H1 (cell line): ENCODE results near the gene MTFMT. TPM values are rescaled to one million over a fixed set of nuclear protein-coding genes. Genes with fewer than 3 reads are reported as not detected.

Source experiments
- BRCA1 ChIP-seq: IDR thresholded peaks from 2 replicates; pipeline ENCODE4 v1.6.1; 2012; ENCODE audit warnings: low read depth, low read length, improper control_type of control experiment
- HDAC2 ChIP-seq, 2 experiments: fragments of 300-600 bp in 1 of 2; sonication (generic) in 1 of 2; IDR thresholded peaks; 2 replicates each; pipeline ENCODE4 v1.6.1; 2011 to 2012; ENCODE audit warnings: low read depth in 2 of 2, low read length in 2 of 2, mild to moderate bottlenecking in 2 of 2, moderate library complexity in 2 of 2, borderline replicate concordance in 1 of 2, inconsistent platforms in 1 of 2
- JUND ChIP-seq: IDR thresholded peaks from 2 replicates; pipeline ENCODE4 v1.6.1; 2011; ENCODE audit warnings: mild to moderate bottlenecking, improper control_type of control experiment, low read length
- RAD21 ChIP-seq, 2 experiments: IDR thresholded peaks in 1 of 2; conservative IDR thresholded peaks in 1 of 2; 2 replicates each; pipeline ENCODE4 v1.6.1; 2011; ENCODE audit warnings: low read depth in 2 of 2, low read length in 2 of 2, improper control_type of control experiment in 1 of 2, inconsistent platforms in 1 of 2, mild to moderate bottlenecking in 1 of 2, moderate library complexity in 1 of 2
- polyA plus RNA-seq, 7 experiments: library from polyadenylated mRNA; depleted of rRNA in 3 of 7; stranded (reverse) in 5 of 7; unstranded in 2 of 7; fragments of >200 nt in 5 of 7; fragments of 200-250 nt in 2 of 7; gene quantifications; 1 replicate in 5 of 7; 2 replicates in 1 of 7; 4 replicates in 1 of 7; pipeline versions ENCODE4 v1.2.1 to v1.2.3, GENCODE V29; 2011 to 2013; ENCODE audit warnings: missing spikeins in 2 of 7, mixed read lengths in 2 of 7
- total RNA-seq: library from RNA; stranded (reverse); fragmentation: NEBNext Ultra II Directional; extraction: Animal tissue kit (Norgen Biotek cat#: 25700); gene quantifications from 2 replicates; pipeline ENCODE4 v1.2.1, GENCODE V29; 2021
- TF ChIP-seq, protein P1 (sequence below): fragments of 300-600 bp; sonication (generic); IDR thresholded peaks from 2 replicates; pipeline ENCODE4 v1.7.1; 2012; ENCODE audit warnings: low read length, moderate library complexity, mild to moderate bottlenecking, inconsistent platforms; ENCODE audit not compliant: insufficient replicate concordance

The MTFMT gene
- total and polyA plus RNA-seq, 2 of the 8 experiments (the other 6 are each of a cell fraction or from before 2014, with no cell fraction given), result 7.7 to 20.8 TPM

DNA sequence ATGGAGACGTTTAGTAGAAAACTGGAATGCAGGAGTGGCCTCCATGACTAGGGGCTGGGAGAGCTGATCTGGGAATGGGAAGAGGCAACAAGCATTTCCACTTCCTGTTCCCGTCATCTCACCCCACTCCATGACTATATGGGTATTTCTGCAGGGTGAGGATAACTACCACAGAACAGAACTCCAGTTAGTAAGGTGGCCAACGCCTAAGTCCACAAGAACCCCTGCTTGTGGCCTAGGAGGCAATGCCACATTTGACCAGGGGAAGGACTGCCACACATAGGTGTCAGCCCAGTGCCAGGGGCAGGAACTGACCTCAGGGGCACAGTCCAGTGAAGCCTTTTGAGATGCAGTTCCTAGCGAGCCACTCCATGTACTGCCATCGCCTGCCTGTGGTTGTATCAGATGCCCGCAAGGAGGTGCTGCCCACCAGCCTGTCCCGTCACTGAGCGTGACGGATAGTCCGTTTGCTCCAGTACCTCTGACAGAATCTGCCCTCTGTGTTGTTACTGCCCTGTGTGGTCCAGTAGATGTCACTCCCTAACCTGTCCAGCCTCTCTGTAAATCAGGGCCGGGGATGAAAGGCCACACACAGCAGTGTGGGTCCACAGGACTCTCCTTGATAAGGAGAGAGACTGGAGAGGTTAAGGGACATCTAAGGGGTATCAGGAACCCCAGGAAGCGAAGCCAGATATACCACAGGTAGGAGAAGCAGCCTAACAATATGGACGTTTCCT is 3.5 kb upstream of the MTFMT start (continued):
- TF ChIP-seq HDAC2 (IDR thresholded peaks at IDR 0.05; ENCODE audit: borderline replicate concordance in 1 of 2, low read depth in 2 of 2, low read length in 2 of 2), result no peak
- no peak for TF ChIP-seq JUND
- TF ChIP-seq, protein P1, sequence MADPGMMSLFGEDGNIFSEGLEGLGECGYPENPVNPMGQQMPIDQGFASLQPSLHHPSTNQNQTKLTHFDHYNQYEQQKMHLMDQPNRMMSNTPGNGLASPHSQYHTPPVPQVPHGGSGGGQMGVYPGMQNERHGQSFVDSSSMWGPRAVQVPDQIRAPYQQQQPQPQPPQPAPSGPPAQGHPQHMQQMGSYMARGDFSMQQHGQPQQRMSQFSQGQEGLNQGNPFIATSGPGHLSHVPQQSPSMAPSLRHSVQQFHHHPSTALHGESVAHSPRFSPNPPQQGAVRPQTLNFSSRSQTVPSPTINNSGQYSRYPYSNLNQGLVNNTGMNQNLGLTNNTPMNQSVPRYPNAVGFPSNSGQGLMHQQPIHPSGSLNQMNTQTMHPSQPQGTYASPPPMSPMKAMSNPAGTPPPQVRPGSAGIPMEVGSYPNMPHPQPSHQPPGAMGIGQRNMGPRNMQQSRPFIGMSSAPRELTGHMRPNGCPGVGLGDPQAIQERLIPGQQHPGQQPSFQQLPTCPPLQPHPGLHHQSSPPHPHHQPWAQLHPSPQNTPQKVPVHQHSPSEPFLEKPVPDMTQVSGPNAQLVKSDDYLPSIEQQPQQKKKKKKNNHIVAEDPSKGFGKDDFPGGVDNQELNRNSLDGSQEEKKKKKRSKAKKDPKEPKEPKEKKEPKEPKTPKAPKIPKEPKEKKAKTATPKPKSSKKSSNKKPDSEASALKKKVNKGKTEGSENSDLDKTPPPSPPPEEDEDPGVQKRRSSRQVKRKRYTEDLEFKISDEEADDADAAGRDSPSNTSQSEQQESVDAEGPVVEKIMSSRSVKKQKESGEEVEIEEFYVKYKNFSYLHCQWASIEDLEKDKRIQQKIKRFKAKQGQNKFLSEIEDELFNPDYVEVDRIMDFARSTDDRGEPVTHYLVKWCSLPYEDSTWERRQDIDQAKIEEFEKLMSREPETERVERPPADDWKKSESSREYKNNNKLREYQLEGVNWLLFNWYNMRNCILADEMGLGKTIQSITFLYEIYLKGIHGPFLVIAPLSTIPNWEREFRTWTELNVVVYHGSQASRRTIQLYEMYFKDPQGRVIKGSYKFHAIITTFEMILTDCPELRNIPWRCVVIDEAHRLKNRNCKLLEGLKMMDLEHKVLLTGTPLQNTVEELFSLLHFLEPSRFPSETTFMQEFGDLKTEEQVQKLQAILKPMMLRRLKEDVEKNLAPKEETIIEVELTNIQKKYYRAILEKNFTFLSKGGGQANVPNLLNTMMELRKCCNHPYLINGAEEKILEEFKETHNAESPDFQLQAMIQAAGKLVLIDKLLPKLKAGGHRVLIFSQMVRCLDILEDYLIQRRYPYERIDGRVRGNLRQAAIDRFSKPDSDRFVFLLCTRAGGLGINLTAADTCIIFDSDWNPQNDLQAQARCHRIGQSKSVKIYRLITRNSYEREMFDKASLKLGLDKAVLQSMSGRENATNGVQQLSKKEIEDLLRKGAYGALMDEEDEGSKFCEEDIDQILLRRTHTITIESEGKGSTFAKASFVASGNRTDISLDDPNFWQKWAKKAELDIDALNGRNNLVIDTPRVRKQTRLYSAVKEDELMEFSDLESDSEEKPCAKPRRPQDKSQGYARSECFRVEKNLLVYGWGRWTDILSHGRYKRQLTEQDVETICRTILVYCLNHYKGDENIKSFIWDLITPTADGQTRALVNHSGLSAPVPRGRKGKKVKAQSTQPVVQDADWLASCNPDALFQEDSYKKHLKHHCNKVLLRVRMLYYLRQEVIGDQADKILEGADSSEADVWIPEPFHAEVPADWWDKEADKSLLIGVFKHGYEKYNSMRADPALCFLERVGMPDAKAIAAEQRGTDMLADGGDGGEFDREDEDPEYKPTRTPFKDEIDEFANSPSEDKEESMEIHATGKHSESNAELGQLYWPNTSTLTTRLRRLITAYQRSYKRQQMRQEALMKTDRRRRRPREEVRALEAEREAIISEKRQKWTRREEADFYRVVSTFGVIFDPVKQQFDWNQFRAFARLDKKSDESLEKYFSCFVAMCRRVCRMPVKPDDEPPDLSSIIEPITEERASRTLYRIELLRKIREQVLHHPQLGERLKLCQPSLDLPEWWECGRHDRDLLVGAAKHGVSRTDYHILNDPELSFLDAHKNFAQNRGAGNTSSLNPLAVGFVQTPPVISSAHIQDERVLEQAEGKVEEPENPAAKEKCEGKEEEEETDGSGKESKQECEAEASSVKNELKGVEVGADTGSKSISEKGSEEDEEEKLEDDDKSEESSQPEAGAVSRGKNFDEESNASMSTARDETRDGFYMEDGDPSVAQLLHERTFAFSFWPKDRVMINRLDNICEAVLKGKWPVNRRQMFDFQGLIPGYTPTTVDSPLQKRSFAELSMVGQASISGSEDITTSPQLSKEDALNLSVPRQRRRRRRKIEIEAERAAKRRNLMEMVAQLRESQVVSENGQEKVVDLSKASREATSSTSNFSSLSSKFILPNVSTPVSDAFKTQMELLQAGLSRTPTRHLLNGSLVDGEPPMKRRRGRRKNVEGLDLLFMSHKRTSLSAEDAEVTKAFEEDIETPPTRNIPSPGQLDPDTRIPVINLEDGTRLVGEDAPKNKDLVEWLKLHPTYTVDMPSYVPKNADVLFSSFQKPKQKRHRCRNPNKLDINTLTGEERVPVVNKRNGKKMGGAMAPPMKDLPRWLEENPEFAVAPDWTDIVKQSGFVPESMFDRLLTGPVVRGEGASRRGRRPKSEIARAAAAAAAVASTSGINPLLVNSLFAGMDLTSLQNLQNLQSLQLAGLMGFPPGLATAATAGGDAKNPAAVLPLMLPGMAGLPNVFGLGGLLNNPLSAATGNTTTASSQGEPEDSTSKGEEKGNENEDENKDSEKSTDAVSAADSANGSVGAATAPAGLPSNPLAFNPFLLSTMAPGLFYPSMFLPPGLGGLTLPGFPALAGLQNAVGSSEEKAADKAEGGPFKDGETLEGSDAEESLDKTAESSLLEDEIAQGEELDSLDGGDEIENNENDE, result no peak
- TF ChIP-seq BRCA1, result no peak
- peak; percentile 90 for TF ChIP-seq RAD21 (IDR thresholded peaks at IDR 0.05 in 1 of 2, conservative IDR thresholded peaks at IDR 0.05 in 1 of 2; ENCODE audit: low read depth in 2 of 2, low read length in 2 of 2)
